Activated CD8-positive, alpha-beta memory T cell treated with anti-CD3 and anti-CD28 coated beads, Interleukin-2, amount 50 U/mL, for 24 hours (primary cell): ENCODE results near the gene PHRF1.
A peak's percentile ranks its signal among the peaks of the same experiment; 100 is the strongest.
"Not testable (repeated sequence)": the region's sequence is repeated elsewhere in the genome, so short reads cannot be mapped to it uniquely, and the experiment has no call there.

Experiments used
- DNase-seq: peaks from one replicate; pipeline ENCODE4 v3.0.0-alpha.2; 2020; ENCODE audit errors: extremely low read depth

The PHRF1 gene

GRCh38 chr11:573146-573759, 3.0 kb upstream of the PHRF1 start:
- no peak for DNase-seq

- not testable (repeated sequence) for DNase-seq
These were observed 2.2 kb upstream of the PHRF1 start for GRCh38 chr11:574031-574570.

GRCh38 chr11:574632-575312, 1.5 kb upstream of the PHRF1 start:
- DNase-seq: no peak

GRCh38 chr11:575313-575995, 816 bp upstream of the PHRF1 start:
- DNase-seq: no peak

GRCh38 chr11:576811-577610, 741 bp downstream of the PHRF1 start:
- no peak for DNase-seq

GRCh38 chr11:577611-577894, 1.3 kb downstream of the PHRF1 start:
- DNase-seq: no peak

- DNase-seq: no peak
These were observed 2.2 kb downstream of the PHRF1 start for GRCh38 chr11:578276-579035.

GRCh38 chr11:579830-580601, 3.7 kb downstream of the PHRF1 start:
- no peak for DNase-seq

- DNase-seq: no peak
These were observed 5.1 kb downstream of the PHRF1 start for GRCh38 chr11:581342-581741.

- DNase-seq: no peak
These were observed 5.5 kb downstream of the PHRF1 start for GRCh38 chr11:581752-582151.

GRCh38 chr11:584287-584686, 8.0 kb downstream of the PHRF1 start:
- DNase-seq: no peak

GRCh38 chr11:586376-587316, 10.4 kb downstream of the PHRF1 start:
- no peak for DNase-seq

GRCh38 chr11:587546-587945, 11.3 kb downstream of the PHRF1 start:
- no peak for DNase-seq

- peak; percentile 33 for DNase-seq
These were observed 11.7 kb downstream of the PHRF1 start for GRCh38 chr11:587978-588380.

GRCh38 chr11:589798-590197, 13.5 kb downstream of the PHRF1 start:
- DNase-seq: no peak

- no peak for DNase-seq
These were observed 14.7 kb downstream of the PHRF1 start for GRCh38 chr11:590997-591396.

- DNase-seq: no peak
These were observed 16.2 kb downstream of the PHRF1 start for GRCh38 chr11:592501-592900.

GRCh38 chr11:592918-593317, 16.6 kb downstream of the PHRF1 start:
- no peak for DNase-seq

- DNase-seq: no peak
These were observed 17.1 kb downstream of the PHRF1 start for GRCh38 chr11:593347-593746.

GRCh38 chr11:595400-595799, 19.1 kb downstream of the PHRF1 start:
- DNase-seq: no peak
